WI38 (cell line): ENCODE measurements around the gene HRH3.

ENCODE experiments used
- H3K4me3 ChIP-seq: 2 replicates; pipeline ENCODE4 v1.5.1; 2011; ENCODE audit warnings: low read depth, mild to moderate bottlenecking, control low read depth, low read length
- CTCF ChIP-seq: IDR thresholded peaks from 2 replicates; pipeline ENCODE4 v1.5.1; 2012; ENCODE audit warnings: low read depth, mild to moderate bottlenecking, control low read depth, low read length

Gene HRH3

GRCh38 chr20:62174021-62174804 is 45.9 kb downstream of the HRH3 start:
- no peak for TF ChIP-seq CTCF
- no peak overlapping the region for H3K4me3 ChIP-seq

DNA sequence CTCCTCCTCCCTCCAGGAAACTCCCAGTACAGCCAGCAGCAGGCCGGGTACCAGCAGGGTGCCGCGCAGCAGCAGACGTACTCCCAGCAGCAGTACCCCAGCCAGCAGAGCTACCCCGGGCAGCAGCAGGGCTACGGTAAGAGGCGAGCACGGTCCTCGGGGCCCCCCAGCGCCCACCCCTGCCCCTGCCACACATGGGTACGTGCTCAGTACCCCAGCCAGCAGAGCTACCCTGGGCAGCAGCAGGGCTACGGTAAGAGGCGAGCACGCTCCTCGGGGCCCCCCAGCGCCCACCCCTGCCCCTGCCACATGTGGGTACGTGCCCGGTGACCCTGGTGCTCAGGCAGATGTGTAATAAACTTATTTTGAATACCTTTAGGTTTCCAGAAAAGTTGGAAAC is 47.4 kb downstream of the HRH3 start:
- no peak overlapping the region for H3K4me3 ChIP-seq
- no peak for TF ChIP-seq CTCF

GRCh38 chr20:62171245-62171644 is 48.8 kb downstream of the HRH3 start:
- TF ChIP-seq CTCF = no peak
- no peak overlapping the region for H3K4me3 ChIP-seq

- no peak for TF ChIP-seq CTCF
- H3K4me3 ChIP-seq = no peak overlapping the region
These were observed 49.5 kb downstream of the HRH3 start for GRCh38 chr20:62170536-62170935.

DNA sequence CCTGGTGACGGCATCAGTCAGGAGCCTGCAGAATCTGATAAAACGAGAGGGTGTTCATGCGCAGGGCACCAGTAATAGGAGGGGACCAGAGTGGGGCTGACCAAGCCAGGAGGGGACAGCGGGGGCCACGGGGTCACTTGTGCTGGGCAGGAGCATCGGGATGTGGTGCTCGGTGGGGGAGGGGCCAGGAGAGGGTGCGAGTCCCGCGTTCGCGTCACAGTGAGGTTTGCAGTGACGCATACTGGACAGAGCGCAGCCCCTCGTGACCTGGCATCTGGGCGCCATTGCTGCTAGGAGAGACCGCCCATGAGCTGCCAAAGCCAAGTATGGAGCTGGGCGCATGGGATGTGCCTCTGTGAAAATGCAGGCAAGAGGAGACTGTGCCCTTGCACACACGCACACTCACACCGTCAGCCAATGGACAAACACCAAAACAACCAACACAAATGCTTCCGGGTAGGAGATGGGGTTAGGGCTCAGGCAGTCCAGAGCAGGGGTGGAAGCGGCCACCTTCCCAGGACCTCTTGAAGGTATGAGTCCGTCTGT is 51.1 kb downstream of the HRH3 start:
- no peak overlapping the region for H3K4me3 ChIP-seq
- no peak for TF ChIP-seq CTCF

- no peak overlapping the region for H3K4me3 ChIP-seq
- no peak for TF ChIP-seq CTCF
These were observed 52.0 kb downstream of the HRH3 start for GRCh38 chr20:62168061-62168460.

DNA sequence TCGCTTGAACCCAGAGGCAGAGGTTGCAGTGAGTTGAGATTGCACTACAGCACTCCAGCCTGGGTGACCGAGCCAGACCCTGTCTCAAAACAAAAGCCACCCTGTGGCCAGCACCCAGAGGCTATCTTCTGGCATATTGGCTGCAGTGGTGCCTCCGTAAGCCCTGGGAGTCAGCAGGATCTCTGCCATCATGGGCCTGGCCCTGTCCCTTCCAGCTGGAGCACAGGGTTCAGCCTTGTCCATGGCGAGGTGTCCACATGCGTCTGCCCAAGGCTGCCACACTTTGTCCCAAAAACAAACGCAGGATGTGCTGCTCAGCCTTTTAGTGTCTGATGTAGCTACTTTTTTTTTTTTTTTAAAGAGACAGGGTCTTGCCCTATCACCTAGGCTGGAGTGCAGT is 52.6 kb downstream of the HRH3 start:
- H3K4me3 ChIP-seq = no peak overlapping the region
- no peak for TF ChIP-seq CTCF
